Neuron (in vitro differentiated cells): ENCODE measurements around the gene SIM2.

Experiments used
- H2AFZ ChIP-seq: one replicate; pipeline ENCODE4 v1.6.1; 2013; ENCODE audit warnings: low read depth, mild to moderate bottlenecking, inconsistent platforms, low read length, moderate library complexity
- H3K27me3 ChIP-seq: one replicate; pipeline ENCODE4 v1.6.1; 2013; ENCODE audit warnings: low read length; ENCODE audit not compliant: insufficient read depth
- H3K36me3 ChIP-seq: one replicate; pipeline ENCODE4 v1.6.1; 2013; ENCODE audit warnings: low read length; ENCODE audit not compliant: insufficient read depth
- H3K4me1 ChIP-seq: one replicate; pipeline ENCODE4 v1.6.1; 2013; ENCODE audit warnings: low read length; ENCODE audit not compliant: insufficient read depth
- H3K4me3 ChIP-seq: 2 replicates; pipeline ENCODE4 v1.5.1; 2013; ENCODE audit warnings: mild to moderate bottlenecking, low read length, moderate library complexity
- H3K9me3 ChIP-seq: one replicate; pipeline ENCODE4 v1.6.1; 2013; ENCODE audit warnings: low read length

Gene SIM2

GRCh38 chr21:36721817-36722216 lies 22.9 kb downstream of the SIM2 start:
- H2AFZ ChIP-seq, result no peak overlapping the region
- H3K27me3 ChIP-seq, result peaks cover 3% of the 10 kb centered on the region
- H3K4me3 ChIP-seq, result no peak overlapping the region
- H3K36me3 ChIP-seq, result no peaks in the 10 kb centered on the region
- H3K9me3 ChIP-seq, result peaks cover 3% of the 10 kb centered on the region
- H3K4me1 ChIP-seq, result peaks cover 17% of the 10 kb centered on the region

- Histone ChIP-seq H3K36me3 (no peaks in the 10 kb centered on the region), H3K9me3 (peaks cover 3% of the 10 kb centered on the region), H3K27me3 (no peaks in the 10 kb centered on the region), H3K4me1 (peaks cover 16% of the 10 kb centered on the region), H3K4me3 (no peak overlapping the region), H2AFZ (no peak overlapping the region)
Observed at GRCh38 chr21:36722370-36723368, 23.8 kb downstream of the SIM2 start.

GRCh38 chr21:36723371-36723881 lies 24.5 kb downstream of the SIM2 start:
- H3K4me3 ChIP-seq, result no peak overlapping the region
- no peaks in the 10 kb centered on the region for H3K36me3 ChIP-seq
- H3K27me3 ChIP-seq, result no peaks in the 10 kb centered on the region
- peaks cover 8% of the 10 kb centered on the region for H3K4me1 ChIP-seq
- no peak overlapping the region for H2AFZ ChIP-seq
- peaks cover 3% of the 10 kb centered on the region for H3K9me3 ChIP-seq

GRCh38 chr21:36724660-36725059 lies 25.7 kb downstream of the SIM2 start:
- Histone ChIP-seq H3K36me3 (no peaks in the 10 kb centered on the region), H3K4me3 (no peak overlapping the region), H3K9me3 (peaks cover 3% of the 10 kb centered on the region), H2AFZ (no peak overlapping the region), H3K27me3 (peaks cover 2% of the 10 kb centered on the region), H3K4me1 (peaks cover 6% of the 10 kb centered on the region)

GRCh38 chr21:36725793-36726386 lies 27.0 kb downstream of the SIM2 start:
- H2AFZ ChIP-seq, result no peak overlapping the region
- H3K4me1 ChIP-seq, result peaks cover 6% of the 10 kb centered on the region
- no peaks in the 10 kb centered on the region for H3K36me3 ChIP-seq
- H3K4me3 ChIP-seq, result no peak overlapping the region
- H3K9me3 ChIP-seq, result peaks cover 4% of the 10 kb centered on the region
- peaks cover 4% of the 10 kb centered on the region for H3K27me3 ChIP-seq

GRCh38 chr21:36727866-36728265 lies 29.0 kb downstream of the SIM2 start:
- no peak overlapping the region for H2AFZ ChIP-seq
- peaks cover 7% of the 10 kb centered on the region for H3K9me3 ChIP-seq
- no peak overlapping the region for H3K4me3 ChIP-seq
- peaks cover 4% of the 10 kb centered on the region for H3K27me3 ChIP-seq
- no peaks in the 10 kb centered on the region for H3K36me3 ChIP-seq
- H3K4me1 ChIP-seq, result peaks cover 6% of the 10 kb centered on the region

GRCh38 chr21:36728371-36729111 lies 29.6 kb downstream of the SIM2 start:
- H3K36me3 ChIP-seq, result no peaks in the 10 kb centered on the region
- H3K27me3 ChIP-seq, result peaks cover 4% of the 10 kb centered on the region
- peaks cover 7% of the 10 kb centered on the region for H3K9me3 ChIP-seq

GRCh38 chr21:36729310-36729970 lies 30.5 kb downstream of the SIM2 start:
- Histone ChIP-seq H3K36me3 (no peaks in the 10 kb centered on the region), H2AFZ (no peak overlapping the region)

More at GRCh38 chr21:36728371-36729111, 29.6 kb downstream of the SIM2 start:
- H2AFZ ChIP-seq, result no peak overlapping the region
- peaks cover 5% of the 10 kb centered on the region for H3K4me1 ChIP-seq
- no peak overlapping the region for H3K4me3 ChIP-seq

GRCh38 chr21:36730291-36731281 lies 31.7 kb downstream of the SIM2 start:
- Histone ChIP-seq H3K4me1 (peaks cover under 1% of the 10 kb centered on the region), H3K36me3 (no peaks in the 10 kb centered on the region), H2AFZ (no peak overlapping the region), H3K9me3 (peaks cover 7% of the 10 kb centered on the region), H3K4me3 (no peak overlapping the region), H3K27me3 (peaks cover 4% of the 10 kb centered on the region)

More at GRCh38 chr21:36729310-36729970, 30.5 kb downstream of the SIM2 start:
- H3K4me3 ChIP-seq, result no peak overlapping the region
- H3K4me1 ChIP-seq, result no peaks in the 10 kb centered on the region
- H3K27me3 ChIP-seq, result peaks cover 4% of the 10 kb centered on the region
- H3K9me3 ChIP-seq, result peaks cover 7% of the 10 kb centered on the region

GRCh38 chr21:36732217-36732616 lies 33.3 kb downstream of the SIM2 start:
- Histone ChIP-seq H3K4me1 (peaks cover 3% of the 10 kb centered on the region), H2AFZ (no peak overlapping the region), H3K27me3 (peaks cover 4% of the 10 kb centered on the region), H3K36me3 (no peaks in the 10 kb centered on the region), H3K4me3 (no peak overlapping the region), H3K9me3 (peaks cover 4% of the 10 kb centered on the region)

- peaks cover 3% of the 10 kb centered on the region for H3K4me1 ChIP-seq
Observed at GRCh38 chr21:36732761-36733160, 33.8 kb downstream of the SIM2 start.

More at GRCh38 chr21:36732761-36733160, 33.8 kb downstream of the SIM2 start:
- H3K36me3 ChIP-seq, result no peaks in the 10 kb centered on the region
- H2AFZ ChIP-seq, result no peak overlapping the region
- H3K4me3 ChIP-seq, result no peak overlapping the region
- peaks cover 4% of the 10 kb centered on the region for H3K9me3 ChIP-seq
- peaks cover 4% of the 10 kb centered on the region for H3K27me3 ChIP-seq
